Activated naive CD4-positive, alpha-beta T cell treated with anti-CD3 and anti-CD28 coated beads for 36 hours (primary cell): ENCODE measurements around the gene HIGD1B. TPM values are rescaled to one million over a fixed set of nuclear protein-coding genes. Genes with fewer than 3 reads are reported as not detected.

Experiments
- CTCF ChIA-PET: fragments of 350-600 bp; sonication (Branson Sonifier 250); formaldehyde crosslinking; loops from one replicate; lab custom pipeline; 2021; ENCODE audit warnings: antibody characterized with exemption; lab: Charles Lee
- DNase-seq: peaks from one replicate; pipeline ENCODE4 v3.0.0-alpha.2; 2020
- H3K27ac Mint-ChIP-seq: one replicate; pipeline ENCODE4 v1.8.0; 2021; ENCODE audit warnings: mild to moderate bottlenecking, mixed read lengths
- H3K27me3 Mint-ChIP-seq: one replicate; pipeline ENCODE4 v1.8.0; 2021; ENCODE audit warnings: low read depth, mixed read lengths
- H3K36me3 Mint-ChIP-seq: one replicate; pipeline ENCODE4 v1.8.0; 2021; ENCODE audit warnings: low read depth, mixed read lengths
- H3K4me1 Mint-ChIP-seq: one replicate; pipeline ENCODE4 v1.8.0; 2021; ENCODE audit warnings: low read depth, mixed read lengths
- H3K4me3 Mint-ChIP-seq: one replicate; pipeline ENCODE4 v1.8.0; 2021; ENCODE audit warnings: mild to moderate bottlenecking, moderate library complexity, mixed read lengths
- H3K9me3 Mint-ChIP-seq: one replicate; pipeline ENCODE4 v1.8.0; 2021; ENCODE audit warnings: mixed read lengths
- intact Hi-C: fragments of 100-400 bp; cut with micrococcal nuclease; formaldehyde crosslinking; loops from one replicate; pipeline ENCODE4 v1.15.1; 2023
- total RNA-seq, 2 experiments: library from RNA; stranded (reverse); gene quantifications; one replicate each; pipeline ENCODE4 v1.2.3, GENCODE V29; 2021

HIGD1B gene
- total RNA-seq, 2 experiments from 2014 or later: not detected

DNA sequence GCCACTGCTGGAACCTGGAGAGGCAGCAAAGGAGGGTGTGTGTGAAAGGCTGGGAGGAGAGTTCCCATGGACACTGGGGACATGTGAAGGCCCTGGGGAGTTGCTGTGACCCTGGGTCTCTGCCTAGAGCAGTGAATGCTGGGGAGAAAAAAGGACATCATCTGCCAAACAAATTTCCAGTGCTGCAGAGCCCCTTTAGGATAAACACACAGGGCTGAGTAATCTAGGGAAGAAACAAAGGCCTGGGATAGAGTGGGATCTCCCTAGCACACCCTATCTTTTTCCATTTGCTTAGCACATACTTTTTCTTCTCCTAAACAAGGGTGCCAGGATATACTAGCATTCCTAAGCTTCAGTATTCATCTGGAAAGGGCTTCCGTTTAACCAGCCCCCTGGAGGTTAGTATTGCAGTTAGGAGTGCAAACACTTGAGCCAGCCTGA, 3.3 kb upstream of the HIGD1B start:
- Mint-ChIP-seq H3K27me3 (no peaks in the 10 kb centered on the region), H3K36me3 (no peaks in the 10 kb centered on the region), H3K4me3 (no peak overlapping the region), H3K9me3 (no peaks in the 10 kb centered on the region), H3K4me1 (peaks cover 7% of the 10 kb centered on the region), H3K27ac (no peak overlapping the region)
- CTCF ChIA-PET: interaction anchor here (1.2 to 1.4 kb wide), 2 partner anchors 65 to 234 kb away, joined by 3 to 4 read pairs; no protein-coding TSS in a partner anchor
- intact Hi-C loops: no loop called here
- no peak for DNase-seq

- CTCF ChIA-PET: interaction anchor here (0.6 kb wide), 1 partner anchor 287 kb away, joined by 3 read pairs; no protein-coding TSS in a partner anchor
- no peaks in the 10 kb centered on the region for H3K9me3 Mint-ChIP-seq
- no peak overlapping the region for H3K27ac Mint-ChIP-seq
- H3K4me3 Mint-ChIP-seq: no peak overlapping the region
- no peak for DNase-seq
- H3K27me3 Mint-ChIP-seq: no peaks in the 10 kb centered on the region
- H3K4me1 Mint-ChIP-seq: peaks cover under 1% of the 10 kb centered on the region
- peaks cover 8% of the 10 kb centered on the region for H3K36me3 Mint-ChIP-seq
- intact Hi-C loops: no loop called here
Measured at GRCh38 chr17:44846206-44846605, 1.5 kb upstream of the HIGD1B start.

DNA sequence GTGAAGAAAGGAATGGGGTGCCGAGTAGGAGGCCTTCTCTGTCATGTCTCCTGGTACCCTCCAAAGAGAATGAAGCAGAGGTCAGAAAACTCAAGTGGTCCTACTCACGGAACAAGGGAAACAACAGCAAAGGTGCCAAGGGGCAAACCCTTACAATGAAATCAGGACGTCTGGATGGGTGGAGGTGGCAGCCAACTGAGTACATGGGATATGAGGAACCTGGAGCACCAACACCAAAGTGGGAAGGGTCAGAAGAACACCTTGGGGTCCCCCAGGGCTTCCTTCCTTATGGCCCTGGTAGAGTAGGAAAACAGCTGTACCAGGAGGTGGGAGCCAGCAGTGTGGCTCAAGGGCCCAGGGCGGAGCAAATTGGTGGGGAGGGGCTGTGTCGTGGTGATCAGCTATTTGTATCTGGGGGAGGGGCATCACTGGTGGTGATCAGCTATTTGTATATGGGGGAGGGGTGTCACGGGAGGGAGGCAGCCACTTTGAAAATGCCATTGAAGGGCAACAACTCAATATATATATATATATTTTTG, 643 bp downstream of the HIGD1B start:
- H3K4me3 Mint-ChIP-seq: no peak overlapping the region
- no peak overlapping the region for H3K27ac Mint-ChIP-seq
- no peaks in the 10 kb centered on the region for H3K27me3 Mint-ChIP-seq
- H3K9me3 Mint-ChIP-seq: no peaks in the 10 kb centered on the region
- peaks cover 13% of the 10 kb centered on the region for H3K36me3 Mint-ChIP-seq
- H3K4me1 Mint-ChIP-seq: no peaks in the 10 kb centered on the region
- CTCF ChIA-PET: interaction anchor here (1.1 to 1.5 kb wide), 3 partner anchors 18 to 73 kb away, joined by 3 to 4 read pairs (median 3); partner anchors contain the start of gene GJC1
- intact Hi-C loops: no loop called here
- DNase-seq: no peak

- intact Hi-C loops: no loop called here
- Mint-ChIP-seq H3K36me3 (peaks cover 20% of the 10 kb centered on the region), H3K9me3 (no peaks in the 10 kb centered on the region), H3K27me3 (no peaks in the 10 kb centered on the region), H3K27ac (no peak overlapping the region), H3K4me3 (no peak overlapping the region), H3K4me1 (no peaks in the 10 kb centered on the region)
- no peak for DNase-seq
- CTCF ChIA-PET: interaction anchor here (0.6 to 1.5 kb wide), 4 partner anchors 19 to 198 kb away, joined by 3 to 4 read pairs (median 4); partner anchors contain the start of gene GJC1
Measured at GRCh38 chr17:44848961-44849489, 1.3 kb downstream of the HIGD1B start.

- H3K9me3 Mint-ChIP-seq: no peaks in the 10 kb centered on the region
- DNase-seq: no peak
- H3K36me3 Mint-ChIP-seq: peaks cover 30% of the 10 kb centered on the region
- no peak overlapping the region for H3K4me3 Mint-ChIP-seq
- CTCF ChIA-PET: interaction anchor here (0.6 kb wide), 1 partner anchor 13 kb away, joined by 3 read pairs; no protein-coding TSS in a partner anchor
- no peak overlapping the region for H3K27ac Mint-ChIP-seq
- intact Hi-C loops: no loop called here
- H3K4me1 Mint-ChIP-seq: no peaks in the 10 kb centered on the region
- no peaks in the 10 kb centered on the region for H3K27me3 Mint-ChIP-seq
Measured at GRCh38 chr17:44850025-44850424, 2.3 kb downstream of the HIGD1B start.

GRCh38 chr17:44850612-44851011, 2.9 kb downstream of the HIGD1B start:
- H3K27ac Mint-ChIP-seq: no peak overlapping the region
- intact Hi-C loops: no loop called here
- DNase-seq: no peak
- H3K4me3 Mint-ChIP-seq: no peak overlapping the region
- H3K9me3 Mint-ChIP-seq: no peaks in the 10 kb centered on the region
- CTCF ChIA-PET: interaction anchor here (0.6 to 1.1 kb wide), 3 partner anchors 14 to 86 kb away, joined by 3 to 5 read pairs (median 3); no protein-coding TSS in a partner anchor
- no peaks in the 10 kb centered on the region for H3K27me3 Mint-ChIP-seq
- peaks cover 32% of the 10 kb centered on the region for H3K36me3 Mint-ChIP-seq
- H3K4me1 Mint-ChIP-seq: no peaks in the 10 kb centered on the region

DNA sequence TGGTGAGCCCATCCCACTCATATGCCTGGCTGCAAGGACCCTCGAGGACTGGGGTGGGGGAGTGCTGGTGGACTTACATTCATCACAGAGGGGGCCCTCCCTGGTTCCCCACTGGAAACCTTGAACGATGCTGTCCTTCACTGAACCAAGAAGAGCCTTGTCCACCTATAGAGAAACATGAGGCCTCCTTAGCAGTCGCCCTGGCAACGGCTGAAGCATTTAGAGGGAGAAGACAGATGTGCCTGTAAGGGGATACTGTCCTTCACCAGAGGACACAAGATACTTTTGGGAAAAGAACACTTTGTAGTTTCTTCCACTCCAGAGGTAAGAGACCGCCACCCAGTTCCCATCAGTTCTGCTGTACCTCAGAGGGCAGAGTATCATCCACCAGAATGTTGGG, 6.5 kb downstream of the HIGD1B start:
- CTCF ChIA-PET: interaction anchor here (1.0 kb wide), 1 partner anchor 27 kb away, joined by 3 read pairs; no protein-coding TSS in a partner anchor
- intact Hi-C loops: no loop called here
- Mint-ChIP-seq H3K27ac (no peak overlapping the region), H3K4me1 (no peaks in the 10 kb centered on the region), H3K4me3 (no peak overlapping the region), H3K36me3 (peaks cover 47% of the 10 kb centered on the region), H3K27me3 (no peaks in the 10 kb centered on the region), H3K9me3 (no peaks in the 10 kb centered on the region)
- no peak for DNase-seq

DNA sequence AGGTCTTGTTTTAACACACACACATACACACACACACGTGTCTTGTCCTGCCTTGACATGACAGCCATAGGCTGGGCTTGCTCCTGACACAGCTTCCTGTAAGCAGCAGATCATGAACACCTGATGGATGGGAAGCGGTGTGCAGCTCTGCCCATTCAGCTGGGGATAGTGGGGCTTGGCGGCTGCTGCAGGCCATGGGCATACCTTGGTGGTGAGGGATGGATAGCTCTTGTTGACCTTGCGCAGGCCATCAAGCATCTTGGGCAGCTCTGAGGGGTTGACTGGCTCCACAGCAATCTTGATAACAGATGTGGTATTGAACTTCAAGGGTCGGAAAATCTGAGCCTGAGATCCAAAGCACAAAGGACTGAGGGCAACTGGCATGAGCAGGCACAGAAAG, 12.0 kb downstream of the HIGD1B start:
- CTCF ChIA-PET: no interaction called here
- H3K27ac Mint-ChIP-seq: no peak overlapping the region

DNA sequence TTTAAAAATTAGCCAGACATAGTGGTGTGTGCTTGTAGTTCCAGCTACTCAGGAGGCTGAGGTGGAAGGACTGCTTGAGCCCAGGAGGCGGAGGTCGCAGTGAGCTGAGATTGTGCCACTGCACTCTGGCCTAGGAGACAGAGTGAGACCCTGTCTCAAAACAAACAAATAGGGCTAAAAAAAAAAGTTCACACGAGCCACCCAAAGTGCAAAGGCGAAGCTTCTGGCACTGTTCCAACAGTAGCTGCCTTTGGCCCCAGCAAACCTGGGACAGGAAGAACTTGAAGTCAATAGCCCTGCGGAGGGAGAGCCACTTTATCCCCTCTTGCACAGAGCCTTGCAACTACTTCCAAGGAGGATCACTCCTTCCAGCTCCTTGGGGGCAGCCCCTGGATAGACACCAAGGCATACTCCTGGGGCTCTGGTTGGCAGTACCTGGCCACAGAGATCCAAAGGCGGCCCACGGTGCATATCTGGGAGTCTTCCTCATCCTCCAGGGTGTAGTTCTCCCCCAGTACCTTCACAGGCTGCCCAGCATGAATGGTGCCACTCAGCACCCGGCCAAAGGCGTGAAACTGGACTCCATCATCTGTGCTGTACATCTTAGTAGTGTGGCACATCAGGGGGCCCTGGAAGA, 14.7 kb downstream of the HIGD1B start:
- H3K36me3 Mint-ChIP-seq: peaks cover 37% of the 10 kb centered on the region
- intact Hi-C loops: loop anchor here (10.0 kb wide), 1 partner anchor 328 kb away; no protein-coding TSS in a partner anchor
- no peaks in the 10 kb centered on the region for H3K27me3 Mint-ChIP-seq
- no peaks in the 10 kb centered on the region for H3K9me3 Mint-ChIP-seq
- DNase-seq: no peak
- no peak overlapping the region for H3K27ac Mint-ChIP-seq
- H3K4me3 Mint-ChIP-seq: no peak overlapping the region
- no peaks in the 10 kb centered on the region for H3K4me1 Mint-ChIP-seq
- CTCF ChIA-PET: interaction anchor here (1.0 to 10.5 kb wide), 4 partner anchors 11 to 237 kb away, joined by 3 to 147 read pairs (median 4); no protein-coding TSS in a partner anchor

More for the DNA sequence above, 12.0 kb downstream of the HIGD1B start:
- Mint-ChIP-seq H3K36me3 (peaks cover 50% of the 10 kb centered on the region), H3K9me3 (no peaks in the 10 kb centered on the region), H3K27me3 (no peaks in the 10 kb centered on the region), H3K4me3 (no peak overlapping the region), H3K4me1 (no peaks in the 10 kb centered on the region)
- no peak for DNase-seq
- intact Hi-C loops: loop anchor here (10.0 kb wide), 1 partner anchor 325 kb away; no protein-coding TSS in a partner anchor

- intact Hi-C loops: loop anchor here (10.0 kb wide), 1 partner anchor 328 kb away; no protein-coding TSS in a partner anchor
- Mint-ChIP-seq H3K27ac (no peak overlapping the region), H3K27me3 (no peaks in the 10 kb centered on the region), H3K4me3 (no peak overlapping the region), H3K36me3 (peaks cover 35% of the 10 kb centered on the region), H3K9me3 (no peaks in the 10 kb centered on the region), H3K4me1 (no peaks in the 10 kb centered on the region)
- CTCF ChIA-PET: interaction anchor here (0.7 to 10.5 kb wide), 6 partner anchors 10 to 579 kb away, joined by 3 to 147 read pairs (median 4); no protein-coding TSS in a partner anchor
- no peak for DNase-seq
Measured at GRCh38 chr17:44863061-44863918, 15.6 kb downstream of the HIGD1B start.

GRCh38 chr17:44864831-44865230, 17.1 kb downstream of the HIGD1B start:
- peaks cover 31% of the 10 kb centered on the region for H3K36me3 Mint-ChIP-seq
- no peaks in the 10 kb centered on the region for H3K27me3 Mint-ChIP-seq
- H3K9me3 Mint-ChIP-seq: no peaks in the 10 kb centered on the region
- CTCF ChIA-PET: interaction anchor here (0.9 to 10.5 kb wide), 7 partner anchors 8 to 88 kb away, joined by 3 to 147 read pairs (median 3); no protein-coding TSS in a partner anchor
- intact Hi-C loops: loop anchor here (1.0 to 10.0 kb wide), 3 partner anchors 86 to 330 kb away; no protein-coding TSS in a partner anchor
- no peaks in the 10 kb centered on the region for H3K4me1 Mint-ChIP-seq
- no peak for DNase-seq
- no peak overlapping the region for H3K4me3 Mint-ChIP-seq
- H3K27ac Mint-ChIP-seq: no peak overlapping the region
